HG03108 (cell line): ENCODE data around the gene CMTM8.

Experiments
- ATAC-seq: cut with Tn5 transposase; IDR thresholded peaks from one replicate; pipeline ENCODE4 v1.9.1; 2021; ENCODE audit warnings: moderate library complexity; ENCODE audit not compliant: unreplicated experiment

Gene CMTM8

DNA sequence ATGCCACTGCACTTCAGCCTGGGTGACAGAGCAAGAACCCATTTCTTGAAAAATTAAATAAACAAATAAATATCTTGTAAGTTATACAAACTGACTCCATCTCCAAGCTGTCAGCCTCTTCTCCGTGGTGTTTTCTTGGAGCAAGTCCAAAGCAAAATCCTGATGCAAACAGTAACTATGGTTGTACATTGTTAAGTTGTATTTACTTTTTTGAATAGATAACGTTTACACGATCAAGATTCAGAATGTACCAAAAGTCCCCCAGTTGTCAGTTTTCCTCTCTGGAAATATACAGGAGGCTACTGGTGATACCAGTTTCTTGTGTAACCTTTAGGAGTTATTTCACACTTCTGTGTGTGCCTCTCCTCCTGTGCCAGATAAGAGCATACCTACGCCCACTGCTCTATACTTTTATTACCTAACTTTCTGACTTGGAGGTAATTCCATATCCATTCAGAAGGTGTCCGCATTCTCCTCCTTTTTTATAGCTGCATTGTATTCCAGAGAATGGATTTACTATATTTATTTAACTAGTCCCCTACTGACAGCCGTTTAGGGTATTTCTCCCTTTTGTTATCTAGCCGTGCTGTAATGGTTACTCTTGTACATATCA, 167.3 kb downstream of the CMTM8 start:
- no peak for ATAC-seq

DNA sequence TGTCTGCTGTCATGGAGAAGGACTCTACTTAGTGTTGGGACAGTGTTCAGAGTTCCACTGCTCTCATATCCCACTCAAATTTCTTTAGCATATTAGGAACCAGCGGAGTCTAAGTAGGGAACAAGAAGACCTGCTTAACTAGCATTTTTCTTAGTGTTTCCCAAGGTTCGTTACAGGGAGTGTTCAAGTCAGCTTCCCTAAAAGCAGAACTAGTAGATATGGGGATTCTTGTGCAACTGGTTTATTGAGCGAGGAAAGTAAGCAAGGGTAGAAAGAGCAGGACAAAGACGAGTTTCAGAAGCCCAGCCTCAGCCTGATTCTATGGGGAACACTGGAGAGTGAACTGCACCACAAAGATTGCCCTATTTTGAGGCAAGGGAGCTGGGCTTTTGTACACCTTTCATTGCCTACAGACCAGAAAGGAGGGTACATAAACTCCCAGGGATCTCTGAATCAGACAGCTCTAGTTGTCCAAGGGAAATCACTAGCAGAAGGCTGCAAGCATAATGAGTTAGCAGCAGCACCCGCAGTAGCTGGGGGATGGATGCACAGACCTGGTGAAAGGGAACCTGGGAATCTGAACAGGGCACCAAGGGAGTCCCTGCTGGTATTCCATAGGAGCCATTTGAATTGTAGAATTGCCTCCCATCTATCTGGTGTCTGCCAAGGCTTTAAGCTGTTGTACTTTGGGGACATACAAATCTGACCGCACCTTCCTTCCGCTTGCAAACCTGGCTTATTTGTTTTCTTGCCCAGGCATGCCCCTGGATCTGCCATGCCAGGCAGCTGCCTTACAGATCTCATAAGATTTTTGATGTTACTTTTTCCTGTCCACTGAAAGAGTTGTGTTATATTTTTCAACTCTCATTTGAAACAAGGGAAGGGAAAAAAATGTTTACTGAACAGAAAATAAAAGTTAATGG, 168.3 kb downstream of the CMTM8 start:
- no peak for ATAC-seq

DNA sequence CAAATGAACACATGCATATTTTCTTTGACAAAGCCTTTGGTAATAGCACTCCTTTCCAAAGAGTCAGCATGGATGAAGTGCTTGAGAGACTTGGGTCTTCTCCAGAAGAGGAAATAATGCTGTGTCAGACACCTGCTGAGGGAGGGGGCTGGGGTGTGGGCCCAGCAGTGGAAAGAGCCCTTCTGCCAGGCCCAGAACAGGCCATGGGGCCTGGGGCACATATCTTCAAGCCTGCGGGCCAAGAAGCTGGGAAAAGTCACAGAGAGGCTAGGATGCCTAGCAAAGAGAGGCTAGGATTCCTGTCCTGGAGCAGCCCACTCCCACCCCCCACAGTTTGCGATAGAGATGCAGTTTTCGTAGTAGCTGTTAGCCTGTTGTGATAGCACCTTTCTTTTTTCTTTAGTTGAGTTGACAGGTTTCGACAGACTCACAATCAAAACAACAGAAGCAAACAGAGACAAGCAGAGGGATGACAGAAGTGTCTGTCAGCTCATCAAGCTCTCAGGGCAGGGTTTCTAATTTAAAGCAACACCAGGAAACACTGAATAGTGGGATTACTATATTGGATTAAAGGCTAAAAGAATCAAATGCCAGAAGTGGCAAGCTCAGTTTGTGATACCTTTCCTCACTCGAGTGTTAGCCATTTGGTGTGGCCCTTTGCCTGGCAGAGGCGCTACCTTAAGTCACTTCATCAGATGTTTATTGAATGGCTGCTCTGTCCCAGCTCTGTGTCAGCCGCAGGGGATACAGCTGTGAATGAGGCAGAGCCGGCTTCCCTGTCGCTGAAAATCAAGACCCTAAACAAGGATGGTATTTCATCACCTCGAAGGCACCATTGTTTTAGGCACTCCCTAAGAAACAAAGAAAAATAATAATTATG, 172.1 kb downstream of the CMTM8 start:
- ATAC-seq: no peak

DNA sequence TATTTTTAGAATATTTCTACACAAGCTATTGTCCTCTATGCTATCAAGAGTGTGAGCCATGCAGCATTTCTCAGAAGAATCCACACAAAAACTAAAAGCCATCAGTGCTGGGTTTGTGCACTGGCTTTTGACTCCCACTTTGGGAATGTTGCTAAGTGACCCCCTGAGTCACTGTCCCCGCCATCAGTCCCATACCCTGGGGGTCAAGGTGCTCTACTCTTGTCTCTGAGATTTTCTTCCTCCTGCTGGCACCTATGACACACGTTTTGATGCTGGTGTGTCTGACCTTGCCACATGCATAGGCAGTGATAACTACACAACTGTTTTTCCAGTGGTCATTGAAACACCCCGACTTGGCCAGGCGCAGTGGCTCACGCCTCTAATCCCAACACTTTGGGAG, 173.0 kb downstream of the CMTM8 start:
- ATAC-seq: no peak

DNA sequence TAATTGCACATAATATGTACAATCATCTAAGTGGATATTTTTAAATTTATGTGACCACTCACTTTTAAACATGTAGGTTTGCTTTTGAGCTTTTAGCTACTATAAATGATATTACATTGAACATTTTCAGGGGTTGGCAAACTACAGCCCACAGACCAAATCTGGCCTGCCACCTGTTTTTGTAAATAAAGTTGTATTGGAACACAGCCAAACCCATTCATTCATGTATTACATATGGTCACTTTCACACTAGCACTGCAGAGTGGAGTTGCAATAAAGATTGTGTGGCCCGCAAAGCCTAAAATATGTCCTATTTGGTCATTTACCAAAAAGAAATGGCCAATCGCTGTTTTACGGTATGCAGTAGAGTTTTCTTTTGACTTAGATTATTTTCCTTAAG, 174.4 kb downstream of the CMTM8 start:
- no peak for ATAC-seq

DNA sequence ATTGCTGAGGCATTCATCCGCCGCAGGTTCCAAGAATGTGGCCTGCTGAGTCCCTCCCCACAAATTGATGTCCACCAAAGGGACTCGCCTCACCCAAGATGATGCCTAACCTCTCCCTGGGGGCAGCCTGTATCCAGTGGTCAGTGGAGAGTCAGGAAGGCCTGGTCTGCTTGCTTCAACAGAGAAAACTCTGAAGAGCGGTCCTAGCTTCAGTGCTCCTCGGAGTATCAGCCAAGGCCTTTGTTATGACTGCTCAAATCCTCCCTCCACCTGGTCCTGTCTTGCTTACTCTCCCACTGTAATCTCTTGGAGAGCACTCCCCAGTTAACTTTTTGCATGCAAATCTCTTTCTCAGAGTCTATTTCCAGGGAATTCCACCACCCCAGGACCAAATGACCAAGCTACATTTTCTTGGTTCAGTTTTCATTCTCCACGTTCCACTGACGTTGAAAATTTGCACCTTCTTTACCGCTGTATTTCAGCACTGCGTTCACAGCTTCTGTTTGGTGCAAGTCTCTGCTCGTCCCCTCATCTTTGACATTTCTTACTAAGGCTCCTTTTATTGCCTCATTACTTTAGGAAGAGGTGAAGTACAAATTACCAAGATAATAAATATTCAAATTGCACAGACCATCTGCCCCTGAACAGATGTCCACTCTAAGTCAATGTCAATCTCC, 175.5 kb downstream of the CMTM8 start:
- ATAC-seq: no peak

DNA sequence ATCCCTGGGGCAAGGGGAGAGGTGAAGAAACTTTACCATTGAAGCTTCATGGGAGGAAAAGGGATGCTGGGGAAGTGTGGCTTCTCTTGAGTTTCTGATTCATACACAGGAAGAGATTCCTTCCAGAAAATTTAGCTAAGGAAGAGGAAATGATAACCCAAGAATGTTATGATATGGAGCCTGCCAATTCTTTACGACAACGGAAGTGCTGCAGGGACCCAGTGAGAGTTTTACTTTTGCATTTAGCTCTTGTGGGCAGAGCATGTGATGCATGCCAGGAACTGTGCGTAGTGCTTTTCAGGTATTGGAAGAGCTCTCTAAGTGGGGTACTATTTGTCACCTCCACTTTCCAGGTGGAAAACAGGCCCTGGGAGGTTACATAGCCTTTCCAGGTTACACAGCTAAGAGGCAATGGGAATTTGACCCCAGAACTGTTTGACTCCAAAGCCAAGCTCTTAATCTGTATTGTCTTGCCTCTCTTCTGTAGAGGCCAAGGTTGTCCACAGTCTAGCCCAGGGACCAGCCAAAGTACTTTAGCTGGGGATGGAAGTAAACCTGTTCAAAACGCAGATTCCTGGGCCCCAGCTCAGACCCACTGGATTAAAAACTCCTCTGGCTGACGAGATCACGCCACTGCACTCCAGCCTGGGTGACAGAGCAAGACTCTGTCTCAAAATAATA, 176.2 kb downstream of the CMTM8 start:
- ATAC-seq: no peak

DNA sequence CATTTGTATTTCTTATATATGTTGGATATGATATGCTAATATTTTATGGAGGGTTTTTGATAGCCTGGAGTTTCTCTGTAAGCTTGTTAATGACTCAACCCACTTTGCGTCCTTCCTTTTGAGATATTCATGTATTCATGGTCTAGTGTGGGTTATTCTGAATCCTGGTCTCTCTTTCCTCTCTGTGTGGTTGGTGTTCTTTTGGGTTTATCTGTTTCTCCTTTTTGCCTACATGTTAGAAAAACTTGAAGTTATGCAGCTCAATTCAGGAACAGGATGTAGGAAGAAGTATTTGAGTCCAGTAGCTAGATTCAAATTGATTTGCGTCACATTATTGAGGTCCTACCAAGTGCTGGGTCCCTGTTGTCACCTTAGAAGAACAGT, 181.3 kb downstream of the CMTM8 start:
- no peak for ATAC-seq
